ENCODE measurements around the gene LDLRAD4.

- TF ChIP-seq CTCF (IDR thresholded peaks at IDR 0.05) (no peak), POLR2A (IDR thresholded peaks at IDR 0.05) (no peak)
Measured at GRCh38 chr18:13378150-13378549, 159.6 kb downstream of the LDLRAD4 start.
